M059J (cell line): ENCODE results near the gene NRAS. TPM values are rescaled to one million over a fixed set of nuclear protein-coding genes. Genes with fewer than 3 reads are reported as not detected.
"Not testable (repeated sequence)": the region's sequence is repeated elsewhere in the genome, so short reads cannot be mapped to it uniquely, and the experiment has no call there.

Source experiments
- DNase-seq: peaks from one replicate; pipeline ENCODE4 v3.0.0-alpha.2; 2012; ENCODE audit warnings: low read depth
- total RNA-seq: library from RNA; depleted of rRNA; stranded (reverse); fragments of >200 nt; shearing (Covaris generic); gene quantifications from 2 replicates; pipeline ENCODE4 v1.2.3, GENCODE V29; 2014; rRNA removed

NRAS gene
- total RNA-seq = 81.8 and 99.7 TPM in 2 replicates

DNA sequence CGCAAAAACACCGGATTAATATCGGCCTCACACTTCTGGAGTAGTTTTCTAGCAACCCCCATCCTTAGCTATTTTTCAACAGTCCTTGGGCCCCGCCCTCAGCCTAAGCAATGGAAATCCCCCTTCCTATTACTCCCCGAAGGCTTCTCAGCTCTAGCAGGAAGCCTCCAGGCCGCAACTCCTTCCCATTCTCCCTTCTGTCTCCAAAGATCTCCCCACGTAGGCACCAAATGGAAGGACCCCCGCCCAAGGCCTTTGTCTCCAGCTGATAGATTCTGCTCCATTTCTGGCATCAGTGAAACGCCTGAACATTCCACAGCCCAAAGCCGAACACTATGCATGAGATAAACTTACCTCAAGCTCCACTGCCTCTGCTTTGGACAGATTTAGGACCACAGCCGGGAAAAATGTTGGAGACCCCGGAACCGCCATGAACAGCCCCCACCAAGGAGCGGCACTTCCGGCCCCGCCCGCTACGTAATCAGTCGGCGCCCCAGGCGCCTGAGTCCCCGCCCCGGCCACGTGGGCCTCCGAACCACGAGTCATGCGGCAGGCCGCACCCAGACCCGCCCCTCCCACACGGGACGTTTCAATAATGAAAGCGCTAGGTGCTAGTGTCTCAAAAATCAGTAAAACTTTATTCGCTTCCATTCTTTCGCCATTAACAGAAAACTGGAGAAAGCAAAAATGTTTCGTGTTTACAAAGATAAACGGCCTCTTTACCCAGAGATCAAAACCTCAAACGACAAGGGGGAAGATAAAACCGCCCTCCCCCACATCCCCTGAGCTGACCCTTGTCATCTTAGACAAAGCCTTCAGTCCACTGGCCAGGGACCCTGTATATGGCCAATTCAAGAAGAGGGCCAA is at the start of gene NRAS:
Gene NRAS, minus strand, starts transcription at position 468 of the 867 bp plus-strand sequence. CDS start 611 bp downstream, outside the sequence.
- DNase-seq = peak; percentile 90

DNA sequence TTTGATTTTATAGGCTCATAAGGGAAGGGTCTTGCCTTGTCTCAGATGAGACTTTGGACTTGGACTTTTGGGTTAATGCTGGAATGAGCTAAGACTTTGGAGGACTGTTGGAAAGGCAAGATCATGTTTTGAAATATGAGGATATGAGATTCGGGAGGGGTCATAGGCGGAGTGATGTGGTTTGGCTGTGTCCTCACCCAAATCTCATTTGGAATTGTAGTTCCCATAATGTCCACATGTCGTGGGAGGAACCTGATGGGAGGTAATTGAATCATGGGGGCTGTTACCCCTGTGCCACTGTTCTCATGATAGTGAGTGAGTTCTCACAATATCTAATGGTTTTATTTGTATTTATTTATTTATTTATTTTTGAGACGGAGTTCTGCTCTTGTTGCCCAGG is 48.1 kb upstream of the NRAS start:
- DNase-seq = no peak

DNA sequence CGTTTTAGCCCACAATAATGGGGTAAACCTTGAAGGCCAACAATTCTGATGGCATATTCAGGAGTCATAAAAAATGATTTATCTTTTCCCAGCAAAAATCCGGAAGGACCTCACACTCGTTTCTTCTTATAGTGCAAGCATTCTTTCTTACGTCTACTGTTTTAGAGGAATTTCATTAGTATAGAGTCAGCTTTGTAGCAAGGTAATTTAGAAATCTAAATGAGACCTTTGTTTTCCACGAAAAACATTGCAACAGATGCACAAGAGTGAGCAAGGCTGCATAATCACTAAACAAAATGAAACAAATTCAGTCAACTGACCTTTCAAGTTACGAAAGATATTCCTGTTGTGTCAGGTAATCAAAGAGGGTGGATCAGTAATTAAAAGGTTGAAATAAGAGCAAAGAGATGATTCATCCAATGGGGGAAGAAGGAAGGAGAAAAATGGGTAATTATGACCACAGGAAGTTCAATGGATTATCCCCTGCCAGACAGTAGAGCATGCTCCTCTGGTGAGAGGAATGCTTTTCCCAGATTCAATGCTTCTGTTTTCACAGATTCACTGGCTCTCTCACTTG is 41.8 kb upstream of the NRAS start:
- DNase-seq = peak; percentile 61

DNA sequence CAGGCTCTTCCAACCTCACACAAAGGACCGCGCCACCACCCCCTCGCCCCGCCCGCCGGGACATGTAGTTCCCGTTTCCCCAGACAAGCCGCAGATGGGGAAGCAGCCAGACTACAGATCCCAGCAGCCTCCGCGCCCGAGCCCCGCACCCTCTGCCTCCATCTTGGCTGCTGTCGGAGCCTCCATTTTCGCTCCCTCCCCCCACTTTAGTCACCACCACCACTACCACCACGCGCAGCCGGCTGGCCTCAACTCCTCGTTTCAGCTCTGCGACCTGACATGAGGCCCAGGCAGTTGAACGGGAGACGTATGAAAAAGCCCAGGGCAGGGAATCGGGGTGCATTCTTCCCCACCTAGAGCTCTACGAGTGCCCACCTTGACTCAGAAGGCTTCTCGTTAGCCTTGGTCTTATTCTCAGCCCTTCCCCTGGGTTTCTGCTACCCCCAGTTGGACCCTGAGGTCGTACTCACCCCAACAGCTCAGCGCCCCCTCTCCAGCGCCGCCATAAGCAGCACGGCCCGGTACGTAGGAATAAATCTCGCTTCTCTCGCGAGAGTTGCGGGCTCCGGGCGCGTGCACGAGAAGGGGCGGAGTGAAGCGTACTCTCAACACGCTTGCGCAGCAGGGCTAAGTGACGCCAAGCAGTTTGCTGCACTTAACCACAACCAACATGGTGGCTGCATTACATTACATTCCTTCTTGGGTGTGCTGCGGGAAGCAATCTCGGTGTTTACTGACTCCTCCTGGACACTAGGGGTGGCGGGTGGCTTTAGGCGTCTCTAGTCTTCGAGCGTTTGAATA is 41.1 kb upstream of the NRAS start, which contains the start of gene CSDE1:
Gene CSDE1, minus strand, starts transcription at position 530 of the 801 bp plus-strand sequence. CDS start 18,094 bp downstream, outside the sequence.
- peak; percentile 98 for DNase-seq

DNA sequence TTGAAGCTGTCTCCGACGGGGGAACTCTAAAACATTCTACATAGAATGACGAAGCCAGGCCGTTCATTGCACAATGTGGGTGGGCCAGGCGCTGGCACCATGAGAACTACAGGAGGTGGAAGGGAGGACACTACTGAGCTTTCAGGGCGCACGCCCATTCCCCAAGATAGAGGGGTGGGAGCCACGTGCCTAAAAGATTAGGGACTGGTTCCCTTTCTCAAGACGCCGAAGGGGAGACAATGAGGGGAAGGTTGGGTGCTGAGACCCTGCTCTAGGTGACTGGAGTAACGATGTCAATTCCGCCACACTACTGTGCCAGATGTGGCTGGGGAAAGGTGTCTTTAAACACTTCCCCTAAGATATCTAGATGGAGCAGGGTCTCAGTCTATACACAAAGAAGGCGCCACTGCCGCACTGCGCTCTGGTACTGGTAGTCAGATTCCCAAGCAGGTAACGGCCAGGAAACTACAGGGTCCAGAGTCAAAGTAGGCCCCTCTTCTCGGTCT is 40.4 kb upstream of the NRAS start:
- peak; percentile 9 for DNase-seq

DNA sequence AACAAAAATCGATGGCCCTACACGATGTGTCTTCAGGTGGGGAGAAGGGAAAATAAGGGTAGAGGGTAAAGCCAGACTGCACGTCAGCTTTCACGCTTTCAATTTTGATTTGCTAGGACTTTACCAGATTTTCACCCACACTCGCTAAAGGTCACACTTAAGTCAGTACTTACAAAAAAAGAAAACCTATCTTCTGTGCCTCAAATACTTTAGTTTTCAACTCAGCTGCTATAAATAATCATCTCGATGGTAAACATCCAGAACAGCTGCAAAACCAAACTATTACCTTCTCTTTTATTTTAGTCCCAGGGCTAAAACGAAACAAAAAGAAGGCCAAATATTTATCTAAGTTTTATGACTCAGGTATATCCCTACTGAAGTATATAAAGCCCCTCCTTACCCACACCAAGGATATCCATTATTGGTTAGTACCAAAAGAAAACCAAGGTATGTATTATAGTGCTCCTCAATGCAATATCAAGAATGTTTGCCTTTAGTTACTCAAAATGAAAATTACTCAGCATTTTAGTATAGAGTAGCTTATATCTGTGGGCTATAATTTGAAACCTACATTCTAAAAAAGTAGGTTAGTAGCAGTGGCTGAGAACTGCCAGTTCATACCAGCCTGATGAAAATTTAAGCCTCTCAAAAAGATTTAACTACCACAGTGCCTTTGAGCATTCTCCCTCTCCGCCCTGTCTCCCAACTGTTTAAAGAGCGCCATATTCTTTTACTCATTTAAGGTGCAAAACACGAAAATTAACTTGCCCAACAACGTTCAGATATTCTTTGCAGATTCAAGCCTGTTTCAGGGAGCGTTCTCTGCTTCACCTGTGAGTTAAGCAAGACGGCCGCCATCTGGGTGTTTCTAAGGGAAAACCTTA is 39.7 kb upstream of the NRAS start:
- DNase-seq = peak; percentile 7

DNA sequence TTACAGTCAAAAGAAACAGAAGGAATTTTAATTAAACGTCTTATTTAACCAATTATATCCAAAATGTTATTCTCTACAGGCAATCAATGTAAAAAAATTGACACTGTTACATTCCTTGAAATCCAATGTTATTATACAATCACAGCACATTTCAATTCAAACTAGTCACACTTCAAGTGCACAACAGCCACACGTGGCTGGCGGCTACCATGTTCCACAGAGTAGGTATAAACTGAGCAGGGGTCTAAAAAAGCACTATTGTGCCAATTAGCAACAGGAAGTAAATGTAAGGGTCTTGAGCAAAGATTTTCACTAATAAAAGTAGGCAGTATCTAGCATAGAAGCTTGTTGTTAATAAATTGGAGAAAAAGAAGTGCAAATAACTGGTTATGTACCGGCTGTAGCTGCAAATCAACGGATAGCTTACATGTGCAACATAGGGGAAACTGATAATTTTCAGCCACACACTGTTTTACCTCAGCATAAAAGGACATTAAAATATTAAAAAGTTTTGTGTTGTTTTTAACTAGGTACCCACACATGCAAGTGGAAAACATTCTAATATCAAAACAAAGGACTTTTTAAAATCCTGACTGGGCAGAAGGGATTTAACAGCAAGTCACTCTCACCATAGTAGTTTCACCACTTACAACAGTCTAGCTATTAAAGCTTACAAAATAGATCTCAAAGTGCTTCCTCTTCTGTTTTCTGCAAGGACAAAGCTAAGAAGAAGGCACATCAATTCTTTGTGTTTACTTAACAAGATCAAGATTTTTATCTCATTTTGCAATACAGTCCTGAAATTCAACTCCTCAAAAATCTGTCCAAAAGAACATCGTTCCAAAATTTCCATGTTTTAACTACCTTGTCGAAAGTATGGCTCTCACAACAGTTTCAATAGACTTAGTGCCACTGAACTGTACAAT is 38.7 kb upstream of the NRAS start:
- DNase-seq = no peak

DNA sequence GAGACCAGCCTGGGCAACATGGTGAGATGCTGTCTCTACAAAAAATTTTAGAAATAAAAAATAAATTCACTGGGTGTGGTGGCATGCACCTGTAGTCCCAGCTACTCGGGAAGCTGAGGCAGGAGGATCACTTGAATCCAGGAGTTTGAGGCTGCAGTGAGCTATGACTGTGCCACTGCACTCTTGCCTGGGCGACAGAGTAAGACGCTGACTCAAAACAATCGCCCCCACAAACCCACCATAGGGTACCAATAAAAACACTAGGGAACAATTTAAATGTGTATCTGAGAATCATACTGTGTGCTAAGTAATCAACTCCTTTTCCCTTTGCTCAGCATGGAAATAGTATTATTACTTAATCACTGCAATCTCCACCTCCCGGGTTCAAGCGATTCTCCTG is 37.1 kb upstream of the NRAS start:
- not testable (repeated sequence) for DNase-seq

DNA sequence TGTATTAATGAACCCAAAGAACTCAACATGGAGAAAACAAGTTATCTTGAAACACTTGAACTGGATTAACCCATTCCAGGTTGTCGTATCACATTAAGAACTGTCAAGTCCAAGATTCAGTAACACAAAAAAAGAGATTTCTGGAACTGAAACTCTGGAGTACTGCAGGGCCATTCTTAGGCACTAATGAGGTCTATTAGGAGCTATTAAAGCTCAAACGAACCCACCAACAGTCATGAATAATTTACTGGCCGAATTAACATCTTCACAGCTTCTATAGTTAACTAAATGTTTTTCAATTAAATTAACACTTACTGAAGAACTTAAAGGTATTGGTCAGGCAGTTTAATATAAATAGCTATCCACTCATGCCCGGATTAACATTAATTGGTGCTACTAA is 36.6 kb upstream of the NRAS start:
- no peak for DNase-seq

DNA sequence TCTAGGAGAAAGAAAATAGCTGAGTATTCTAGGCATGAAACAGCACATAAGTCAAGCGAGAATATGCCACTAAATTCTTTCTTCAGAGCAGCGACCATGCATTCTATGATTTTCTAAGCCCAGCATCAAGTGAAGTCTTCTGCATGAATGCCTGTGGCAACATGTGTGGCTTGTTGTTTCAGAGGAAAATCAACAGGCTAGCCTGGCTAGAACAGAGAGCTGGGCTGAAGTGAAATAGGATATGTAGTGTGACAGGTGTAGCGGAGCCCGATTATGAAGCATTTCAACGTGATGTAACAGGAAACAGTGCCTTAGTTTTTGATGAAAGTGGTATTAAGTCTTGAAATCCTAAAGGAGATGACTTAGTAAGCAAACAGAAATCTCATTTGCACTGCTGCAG is 34.2 kb upstream of the NRAS start:
- no peak for DNase-seq

DNA sequence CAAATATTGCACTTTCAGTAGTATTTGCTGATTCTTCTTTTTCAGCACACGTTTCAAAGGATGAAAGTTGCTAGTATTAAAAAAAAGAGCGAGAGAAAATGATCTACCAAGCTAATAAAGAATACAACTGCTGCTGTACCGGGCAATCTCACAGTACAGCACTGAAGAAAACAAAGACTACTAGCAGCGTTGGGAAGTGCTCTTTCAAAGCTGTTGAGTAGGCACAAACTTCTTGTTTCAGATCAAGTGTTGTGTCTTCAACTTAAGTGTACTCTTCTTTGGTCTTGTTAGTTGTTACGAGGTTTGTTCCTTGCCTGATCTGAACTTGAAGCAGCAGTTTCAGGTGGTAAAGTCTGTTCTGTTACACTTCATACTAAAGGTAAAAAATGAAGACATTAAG is 33.3 kb upstream of the NRAS start:
- DNase-seq = no peak

DNA sequence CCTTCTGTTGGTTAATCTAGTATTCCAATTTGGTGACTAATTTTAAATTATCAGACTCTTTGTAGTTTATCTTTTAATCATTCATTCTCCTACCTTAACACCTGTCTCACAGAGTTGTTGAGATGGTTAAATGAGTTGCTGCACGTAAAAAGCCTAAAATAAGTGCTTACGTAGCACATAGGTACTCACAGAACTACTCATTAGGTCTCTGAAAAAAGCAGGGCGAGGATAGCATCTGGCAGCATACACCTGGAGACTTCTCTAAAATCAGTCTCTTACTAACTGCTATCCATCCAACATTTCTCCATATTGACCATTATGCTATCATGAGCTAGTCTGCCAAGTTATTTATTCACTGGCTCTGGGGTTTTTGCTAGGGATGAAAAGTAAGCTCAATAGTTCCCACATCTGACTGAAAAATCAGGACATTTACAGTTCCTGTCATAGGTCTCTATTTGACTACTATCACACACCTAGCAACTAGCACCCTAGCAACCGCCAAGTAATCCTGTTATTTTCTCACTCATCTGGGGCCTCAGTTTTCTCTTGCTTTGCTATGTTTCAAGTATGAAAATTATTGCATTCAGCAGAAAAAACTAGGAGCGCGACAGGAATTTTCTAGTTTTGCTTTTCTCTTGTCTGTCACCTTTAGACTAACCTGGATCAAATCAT is 30.0 kb upstream of the NRAS start:
- DNase-seq = no peak

DNA sequence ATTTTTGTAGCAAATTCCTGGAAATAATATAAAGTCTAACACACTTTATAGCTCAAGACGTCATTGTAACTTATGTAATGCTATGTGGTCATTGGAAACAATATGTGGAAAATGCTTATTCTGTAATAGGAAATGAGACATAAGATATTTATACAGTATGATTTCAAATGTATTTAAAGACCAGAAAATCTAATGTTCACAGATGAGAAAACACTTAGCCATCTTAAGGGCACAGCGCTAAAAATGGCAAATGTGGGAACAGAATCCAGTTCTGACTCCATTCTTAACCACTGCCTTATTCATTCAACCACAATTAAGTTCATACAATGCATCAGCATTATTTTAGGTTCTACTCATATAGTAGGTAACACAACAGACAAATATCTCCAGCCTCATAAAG is 28.7 kb upstream of the NRAS start:
- DNase-seq = peak; percentile 34

DNA sequence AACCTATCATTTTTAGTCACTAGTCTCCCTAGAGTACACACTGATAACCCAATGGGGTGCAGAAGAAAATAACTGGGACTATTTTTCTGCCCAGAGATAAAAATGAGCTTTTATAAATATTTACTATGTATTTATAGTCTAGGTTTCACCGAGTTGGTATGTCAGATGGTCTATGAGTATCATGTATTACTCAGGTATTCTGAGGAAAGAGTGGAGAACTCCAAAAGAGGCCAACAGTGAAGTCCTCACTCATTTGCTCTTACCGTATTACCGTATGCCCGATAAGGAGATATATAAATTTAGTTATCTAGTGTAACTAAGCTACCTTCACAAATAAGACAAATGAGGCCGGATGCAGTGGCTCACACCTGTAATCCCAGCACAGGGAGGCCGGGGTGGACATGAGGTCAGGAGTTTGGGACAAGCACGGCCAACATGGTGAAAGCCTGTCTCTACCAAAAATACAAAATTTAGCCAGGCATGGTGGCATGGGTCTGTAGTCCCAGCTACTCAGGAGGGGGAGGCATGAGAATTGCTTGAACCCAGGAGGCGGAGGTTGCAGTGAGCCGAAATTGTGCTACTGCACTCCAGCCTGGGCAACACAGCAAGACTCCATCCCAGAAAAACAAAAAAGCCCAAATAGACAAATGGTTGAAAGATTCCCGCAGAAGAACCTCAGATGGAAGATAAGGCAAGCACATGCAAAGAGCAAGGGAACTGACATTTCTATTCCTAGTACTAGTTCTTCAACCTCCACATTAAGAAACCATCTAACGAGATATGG is 25.6 kb upstream of the NRAS start:
- DNase-seq = no peak

DNA sequence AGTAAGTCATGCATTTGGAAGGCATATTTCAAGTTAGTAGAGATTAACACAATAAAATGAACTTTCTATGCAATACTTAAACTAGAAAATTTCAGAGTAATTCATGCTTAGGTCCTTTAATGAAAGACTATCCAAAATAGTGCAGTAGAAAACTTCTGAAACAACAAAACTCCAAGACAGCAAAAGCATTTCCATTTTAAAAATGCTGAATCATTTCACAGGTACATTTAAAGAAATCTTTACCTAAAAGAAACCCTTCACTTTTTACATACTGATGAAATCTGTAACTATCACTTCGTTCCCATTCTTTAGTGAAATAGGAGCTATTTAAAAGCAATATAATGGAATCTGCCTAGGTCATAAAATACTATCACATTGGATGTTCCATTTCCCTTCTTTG is 23.8 kb upstream of the NRAS start:
- DNase-seq = no peak

DNA sequence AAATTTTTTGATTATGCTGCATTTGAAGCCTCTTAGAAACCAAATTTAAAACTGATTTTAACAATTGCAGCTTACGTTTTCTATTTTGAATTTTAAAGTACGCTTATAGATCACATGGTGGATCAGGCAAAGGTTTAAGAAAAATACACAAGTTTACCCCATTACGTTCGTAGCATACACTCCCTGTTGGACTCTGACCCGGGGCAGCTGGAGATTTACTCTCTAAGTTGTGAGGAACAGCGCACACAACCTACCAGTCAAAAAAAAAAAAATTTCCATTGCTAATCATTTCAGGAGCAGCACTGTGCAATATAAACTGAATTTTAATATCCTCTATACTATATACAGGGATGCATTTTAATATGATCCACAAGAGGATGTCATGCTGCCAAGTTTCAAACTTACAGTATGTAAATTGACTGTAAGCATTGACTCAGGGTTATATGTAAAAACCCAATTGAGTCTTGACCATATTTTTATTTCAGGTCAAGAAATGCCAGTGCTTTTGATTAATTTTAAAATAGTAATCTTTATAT is 20.8 kb upstream of the NRAS start:
- no peak for DNase-seq

DNA sequence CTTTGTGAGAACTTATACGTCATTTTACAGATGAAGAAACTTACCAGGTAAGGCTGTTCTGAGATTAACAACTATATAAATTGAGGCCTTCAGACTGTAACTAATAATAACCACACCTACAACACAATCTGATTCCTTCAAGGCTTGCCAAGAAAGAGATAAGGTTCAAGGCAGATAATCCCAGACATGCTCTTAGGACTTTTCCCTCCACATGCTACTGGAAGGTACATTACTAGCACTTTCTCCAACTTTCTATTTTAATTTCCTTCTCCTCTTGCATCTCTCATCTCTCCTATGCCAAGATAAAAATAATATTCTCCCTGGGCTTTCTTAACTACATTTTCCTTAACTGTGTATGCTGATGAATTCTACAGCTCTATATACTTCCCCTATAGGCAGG is 18.9 kb upstream of the NRAS start:
- no peak for DNase-seq

DNA sequence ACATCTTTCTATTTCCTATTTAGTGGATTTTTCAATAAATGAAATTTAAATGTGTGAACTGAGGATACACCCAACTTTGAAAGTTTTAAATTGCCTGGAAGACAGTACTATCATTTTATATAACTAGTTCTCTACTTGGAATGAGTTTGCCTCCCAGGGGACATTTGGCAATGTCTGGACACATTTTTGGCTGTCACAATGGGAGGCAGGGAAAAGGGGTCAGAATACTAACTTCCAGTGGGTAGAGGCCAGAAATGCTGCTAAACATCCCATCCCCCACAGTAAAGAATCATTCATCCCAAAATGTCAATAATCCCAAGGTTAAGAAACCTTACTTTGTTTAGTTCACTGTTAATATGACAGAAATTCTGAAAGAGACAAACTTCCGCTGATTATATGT is 13.2 kb upstream of the NRAS start:
- no peak for DNase-seq
